Right lobe of liver (tissue), 6 donors: Measurements from ENCODE around the gene SMARCC2. TPM values are rescaled to one million over a fixed set of nuclear protein-coding genes. Genes with fewer than 3 reads are reported as not detected.
A peak's percentile ranks its signal among the peaks of the same experiment; 100 is the strongest.

Source experiments
- ATAC-seq, 4 donors: fragments of 200-7000 bp; cut with Tn5 transposase; one replicate each; pipeline ENCODE4 v1.9.1; 2020; ENCODE audit warnings: mild to moderate bottlenecking in 4 of 4, moderate library complexity in 4 of 4
- DNase-seq, 3 donors: peaks; one replicate each; pipeline ENCODE4 v3.0.0-alpha.2; 2020
- H3K27ac ChIP-seq, 3 donors: fragments of 200-600 bp; one replicate each; pipeline ENCODE4 v1.8.0; 2022
- H3K27me3 ChIP-seq, 2 donors: fragments of 200-600 bp; one replicate each; pipeline ENCODE4 v1.8.0; 2022
- H3K36me3 ChIP-seq, 4 donors: fragments of 200-600 bp; sonication (generic) in 1 of 4; one replicate each; pipeline versions ENCODE4 v1.5.1 to v1.8.0; 2017 to 2022; ENCODE audit warnings: control low read depth in 1 of 4
- H3K4me1 ChIP-seq, 4 donors: fragments of 200-600 bp; sonication (generic) in 1 of 4; one replicate each; pipeline versions ENCODE4 v1.5.1 to v1.8.0; 2017 to 2022; ENCODE audit warnings: control low read depth in 1 of 4
- H3K4me3 ChIP-seq, 3 donors: fragments of 200-600 bp; one replicate each; pipeline ENCODE4 v1.8.0; 2022
- H3K9me3 ChIP-seq, 4 donors: fragments of 200-600 bp; sonication (generic) in 1 of 4; one replicate each; pipeline versions ENCODE4 v1.5.1 to v1.8.0; 2017 to 2022; ENCODE audit warnings: control low read depth in 1 of 4
- POLR2A ChIP-seq: fragments of 450-650 bp; IDR thresholded peaks from one replicate; pipeline ENCODE4 v1.6.1; 2017; ENCODE audit warnings: antibody characterized with exemption, mild to moderate bottlenecking
- WGBS: methylation state at CpG from one replicate; pipeline ENCODE4 v1.1.6; 2018; ENCODE audit warnings: low coverage, low lambda C conversion rate; ENCODE audit not compliant: insufficient coverage; ENCODE audit errors: missing lambda C conversion rate; 5-methylcytosine and 5-hydroxymethylcytosine counted together
- intact Hi-C, 2 donors: fragments of 100-400 bp; cut with DNase I; formaldehyde crosslinking; loops; one replicate each; pipeline versions ENCODE4 v1.11.2 to v1.14.1; 2022
- total RNA-seq, 6 experiments: library from RNA; depleted of rRNA in 2 of 6; stranded (reverse); fragments of >200 nt in 2 of 6; fragmentation: NEBNext Ultra II Directional in 3 of 6; extraction: Animal tissue kit (Norgen Biotek cat#: 25700) in 3 of 6; gene quantifications; one replicate each; pipeline versions ENCODE4 v1.1.0 to v1.2.4, GENCODE V29; 2016 to 2023
- TF ChIP-seq, protein P1 (sequence below), 4 donors: fragments of 200-600 bp in 3 of 4; fragments of 450-650 bp in 1 of 4; IDR thresholded peaks; one replicate each; pipeline versions ENCODE4 v1.5.1 to v1.8.0; 2016 to 2022; ENCODE audit warnings: antibody characterized with exemption in 4 of 4, mild to moderate bottlenecking in 2 of 4
- donor health status: DM: no; HTN: yes; CAD: no.
- donor health status: DM: no; HTN: no; CAD: no.
- donor health status: DM: no; HTN: no; CAD: no.
- donor health status: DM: no; HTN: yes; CAD: no.
- donor health status: DM: no; HTN: yes; CAD: no.

SMARCC2 gene
- total RNA-seq, 6 experiments from 2014 or later, result 17.9 to 40.8 (median 25.7) TPM

DNA sequence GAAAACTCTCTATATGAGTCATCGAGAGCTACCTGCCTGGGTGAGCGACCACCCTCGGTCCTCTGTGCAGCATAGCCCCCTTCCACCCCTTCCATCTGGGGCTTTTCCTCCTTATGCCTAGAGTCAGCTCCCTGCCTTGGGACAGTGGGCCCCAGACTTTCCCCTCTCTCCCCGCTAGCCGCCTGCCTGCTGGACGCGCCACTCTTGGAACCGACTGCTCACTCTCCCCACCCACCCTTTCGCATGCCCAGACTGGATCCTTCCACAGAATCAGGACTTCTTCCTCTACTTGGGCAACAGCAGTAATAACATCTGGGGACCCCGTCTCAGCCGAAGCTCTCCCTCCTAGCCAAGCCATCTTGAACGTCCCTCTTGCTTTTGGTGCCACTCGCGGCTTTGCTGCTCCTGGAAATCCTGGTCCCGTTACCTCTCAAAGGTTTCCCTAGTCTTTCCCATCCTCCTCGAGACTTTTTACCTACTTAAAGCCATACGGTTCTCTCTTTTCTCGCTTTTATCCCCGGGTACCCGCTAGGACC, 60.5 kb downstream of the SMARCC2 start:
- Histone ChIP-seq H3K4me1 (peaks cover 0 to 34% (median 11%) of the 10 kb centered on the region in 4 donors), H3K27me3 (no peaks in the 10 kb centered on the region), H3K27ac (peak overlapping the region; percentile 78 to 86 (median 85)), H3K9me3 (no peaks in the 10 kb centered on the region), H3K4me3 (peak overlapping the region; percentile 70 to 95 (median 73)), H3K36me3 (peaks cover 0 to 33% (median 20%) of the 10 kb centered on the region in 4 donors)
- intact Hi-C loops, result loop anchor here in 1 of 2 donors (5.0 kb wide), 1 partner anchor 59 kb away; the partner anchor contains the start of gene SMARCC2
- TF ChIP-seq, protein P1, sequence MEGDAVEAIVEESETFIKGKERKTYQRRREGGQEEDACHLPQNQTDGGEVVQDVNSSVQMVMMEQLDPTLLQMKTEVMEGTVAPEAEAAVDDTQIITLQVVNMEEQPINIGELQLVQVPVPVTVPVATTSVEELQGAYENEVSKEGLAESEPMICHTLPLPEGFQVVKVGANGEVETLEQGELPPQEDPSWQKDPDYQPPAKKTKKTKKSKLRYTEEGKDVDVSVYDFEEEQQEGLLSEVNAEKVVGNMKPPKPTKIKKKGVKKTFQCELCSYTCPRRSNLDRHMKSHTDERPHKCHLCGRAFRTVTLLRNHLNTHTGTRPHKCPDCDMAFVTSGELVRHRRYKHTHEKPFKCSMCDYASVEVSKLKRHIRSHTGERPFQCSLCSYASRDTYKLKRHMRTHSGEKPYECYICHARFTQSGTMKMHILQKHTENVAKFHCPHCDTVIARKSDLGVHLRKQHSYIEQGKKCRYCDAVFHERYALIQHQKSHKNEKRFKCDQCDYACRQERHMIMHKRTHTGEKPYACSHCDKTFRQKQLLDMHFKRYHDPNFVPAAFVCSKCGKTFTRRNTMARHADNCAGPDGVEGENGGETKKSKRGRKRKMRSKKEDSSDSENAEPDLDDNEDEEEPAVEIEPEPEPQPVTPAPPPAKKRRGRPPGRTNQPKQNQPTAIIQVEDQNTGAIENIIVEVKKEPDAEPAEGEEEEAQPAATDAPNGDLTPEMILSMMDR (IDR thresholded peaks at IDR 0.05), result no peak
- TF ChIP-seq POLR2A, result no peak
- 2% methylated on average over 17 of the region's 20 CpGs for WGBS
- ATAC-seq (peak; percentile 2 to 8 (median 4)), DNase-seq (peak in 1 of 3 donors; percentile 57)

DNA sequence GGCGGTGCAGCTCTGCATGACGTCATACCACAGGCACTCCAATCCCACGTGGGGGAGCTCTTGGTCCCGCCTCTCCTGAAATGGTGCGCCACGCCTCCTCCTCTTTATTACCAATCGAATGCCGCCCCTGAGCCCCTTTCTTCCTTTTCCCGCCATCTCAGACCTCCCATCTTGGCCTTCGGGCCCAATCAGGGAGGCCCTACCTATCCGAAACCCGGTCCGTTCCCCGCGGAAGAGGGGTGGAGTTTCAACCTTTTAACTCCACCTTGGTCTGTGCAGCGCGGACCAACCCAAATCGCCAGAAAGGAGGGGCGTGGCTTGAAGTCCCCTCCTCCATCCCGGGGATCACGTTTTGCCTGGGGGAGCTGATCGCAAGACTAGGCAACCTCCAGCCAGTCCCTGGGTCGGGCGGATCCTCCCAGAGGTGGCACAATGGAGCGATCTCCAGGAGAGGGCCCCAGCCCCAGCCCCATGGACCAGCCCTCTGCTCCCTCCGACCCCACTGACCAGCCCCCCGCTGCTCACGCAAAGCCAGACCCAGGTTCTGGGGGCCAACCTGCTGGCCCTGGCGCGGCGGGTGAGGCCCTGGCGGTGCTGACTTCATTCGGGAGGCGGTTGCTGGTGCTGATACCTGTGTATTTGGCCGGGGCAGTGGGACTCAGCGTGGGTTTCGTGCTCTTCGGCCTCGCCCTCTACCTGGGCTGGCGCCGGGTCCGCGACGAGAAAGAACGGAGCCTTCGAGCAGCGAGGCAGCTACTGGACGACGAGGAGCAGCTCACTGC, 61.2 kb downstream of the SMARCC2 start, which contains the start of gene ESYT1:
Gene ESYT1, plus strand, starts transcription at position 380 of the 782 bp plus-strand sequence. Its CDS starts 53 bp downstream, at position 433.
- intact Hi-C loops, result loop anchor here in 1 of 2 donors (5.0 kb wide), 1 partner anchor 59 kb away; the partner anchor contains the start of gene SMARCC2
- ATAC-seq (peak; percentile 84 to 95 (median 90)), DNase-seq (peak; percentile 98 to 100 (median 99))
- WGBS, result 1% methylated on average over 22 of the region's 49 CpGs
- TF ChIP-seq, protein P1 (IDR thresholded peaks at IDR 0.05), result peak in 1 of 4 donors; percentile 5
- TF ChIP-seq POLR2A, result peak; percentile 98
- peaks cover 0 to 26% (median 16%) of the 10 kb centered on the region in 4 donors for H3K36me3 ChIP-seq
- H3K27me3 ChIP-seq, result no peaks in the 10 kb centered on the region
- no peaks in the 10 kb centered on the region for H3K9me3 ChIP-seq
- H3K4me1 ChIP-seq, result peaks cover 0 to 41% (median 11%) of the 10 kb centered on the region in 4 donors
- peak within 1 kb of the TSS; percentile 78 to 86 (median 85) for H3K27ac ChIP-seq
- H3K4me3 ChIP-seq, result peak within 1 kb of the TSS; percentile 70 to 95 (median 73)

DNA sequence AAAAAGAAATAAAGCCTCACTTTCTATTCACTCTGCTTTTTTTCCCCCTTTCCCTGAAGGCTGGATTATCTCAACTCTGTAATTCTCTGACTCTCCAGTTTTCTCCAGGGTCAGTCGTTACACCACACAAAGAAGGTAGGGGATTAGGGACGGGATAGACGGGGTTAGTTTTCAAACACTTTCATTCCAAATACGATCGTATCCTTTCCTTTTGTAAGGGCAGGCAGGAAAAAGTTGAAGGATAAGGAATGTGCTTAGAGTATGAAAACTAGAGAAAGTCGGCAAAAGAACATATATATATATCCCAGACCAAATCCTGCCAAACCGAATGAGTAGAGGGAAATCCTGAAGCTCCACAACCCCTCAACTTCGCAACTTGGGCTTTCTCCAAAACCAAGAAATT, 61.8 kb downstream of the SMARCC2 start:
- intact Hi-C loops, result loop anchor here in 1 of 2 donors (5.0 kb wide), 1 partner anchor 60 kb away; the partner anchor contains the start of gene SMARCC2
- Histone ChIP-seq H3K9me3 (no peaks in the 10 kb centered on the region), H3K36me3 (peaks cover 0 to 20% (median 12%) of the 10 kb centered on the region in 4 donors), H3K27me3 (no peaks in the 10 kb centered on the region), H3K4me1 (peaks cover 0 to 47% (median 12%) of the 10 kb centered on the region in 4 donors), H3K27ac (peak overlapping the region; percentile 56 to 77 (median 70)), H3K4me3 (peak overlapping the region in 2 of 3 donors; percentile 15 to 29)
- TF ChIP-seq POLR2A, result no peak
- TF ChIP-seq, protein P1 (IDR thresholded peaks at IDR 0.05), result no peak
- DNase-seq, result no peak
- no peak for ATAC-seq
- WGBS, result 0% methylated on average over 7 of the region's 8 CpGs

DNA sequence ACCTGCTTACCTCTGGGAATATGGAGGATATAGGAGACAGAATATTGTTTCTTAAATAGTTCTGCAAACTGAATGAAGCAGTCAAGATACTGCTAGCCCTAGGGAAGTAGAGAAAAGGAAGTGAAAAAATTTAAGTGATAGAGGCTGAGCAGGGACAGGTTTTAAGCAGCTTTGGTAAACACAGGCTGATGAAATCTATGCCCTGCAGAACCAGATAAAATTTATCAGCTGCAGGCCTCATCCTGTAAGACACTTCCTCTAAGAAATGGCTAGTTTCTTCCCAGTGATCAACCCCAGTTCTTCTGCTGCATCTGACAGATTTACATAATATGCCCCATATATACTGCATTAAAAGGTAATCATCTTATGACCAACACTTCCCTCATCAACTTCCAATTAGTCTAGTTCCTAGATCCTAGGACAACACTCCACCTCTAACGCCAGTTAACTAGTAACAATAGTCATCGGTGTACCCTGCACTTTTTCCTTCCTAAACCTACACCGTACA, 62.5 kb downstream of the SMARCC2 start:
- no peaks in the 10 kb centered on the region for H3K9me3 ChIP-seq
- ATAC-seq (no peak), DNase-seq (no peak)
- peak overlapping the region; percentile 56 to 77 (median 70) for H3K27ac ChIP-seq
- peaks cover 0 to 54% (median 15%) of the 10 kb centered on the region in 4 donors for H3K4me1 ChIP-seq
- H3K4me3 ChIP-seq, result no peak overlapping the region
- no peak for TF ChIP-seq POLR2A
- TF ChIP-seq, protein P1 (IDR thresholded peaks at IDR 0.05), result no peak
- H3K36me3 ChIP-seq, result peaks cover 0 to 13% (median 7%) of the 10 kb centered on the region in 4 donors
- WGBS, result 14% methylated on average over 3 of the region's 3 CpGs
- H3K27me3 ChIP-seq, result no peaks in the 10 kb centered on the region
- intact Hi-C loops, result loop anchor here in 1 of 2 donors (5.0 kb wide), 1 partner anchor 61 kb away; the partner anchor contains the start of gene SMARCC2
